Hematopoietic multipotent progenitor cell (in vitro differentiated cells): ENCODE data around the gene SLC11A2. TPM values are rescaled to one million over a fixed set of nuclear protein-coding genes. Genes with fewer than 3 reads are reported as not detected.
"Not testable (repeated sequence)": the region's sequence is repeated elsewhere in the genome, so short reads cannot be mapped to it uniquely, and the experiment has no call there.

ENCODE experiments used
- DNase-seq, 3 donors: peaks; one replicate each; pipeline ENCODE4 v3.0.0-alpha.2; 2011 to 2015; ENCODE audit warnings: low read depth in 2 of 3, low spot score in 2 of 3
- total RNA-seq: library from RNA; depleted of rRNA; stranded (reverse); fragments of >200 nt; gene quantifications from one replicate; pipeline ENCODE4 v1.2.3, GENCODE V29; 2012

SLC11A2 gene
- total RNA-seq, 1 donor, result 51.4 TPM

GRCh38 chr12:50992819-50993218, 33.4 kb downstream of the SLC11A2 start:
- DNase-seq, result no peak

GRCh38 chr12:50991291-50991690, 34.9 kb downstream of the SLC11A2 start:
- no peak for DNase-seq

GRCh38 chr12:50990791-50991190, 35.4 kb downstream of the SLC11A2 start:
- no peak for DNase-seq

- DNase-seq, result no peak
Measured at GRCh38 chr12:50990147-50990727, 35.9 kb downstream of the SLC11A2 start.

GRCh38 chr12:50988871-50989270, 37.3 kb downstream of the SLC11A2 start:
- no peak for DNase-seq

GRCh38 chr12:50988051-50988450, 38.1 kb downstream of the SLC11A2 start:
- DNase-seq, result no peak

GRCh38 chr12:50986966-50987737, 39.0 kb downstream of the SLC11A2 start:
- peak in 2 of 3 donors; percentile 43 to 78 for DNase-seq

- no peak for DNase-seq
Measured at GRCh38 chr12:50985322-50985721, 40.9 kb downstream of the SLC11A2 start.

- DNase-seq, result no peak
Measured at GRCh38 chr12:50984586-50985298, 41.4 kb downstream of the SLC11A2 start.

- DNase-seq, result no peak
Measured at GRCh38 chr12:50981319-50982239, 44.6 kb downstream of the SLC11A2 start.

GRCh38 chr12:50980545-50980944, 45.6 kb downstream of the SLC11A2 start:
- DNase-seq, result no peak

GRCh38 chr12:50979369-50980052, 46.7 kb downstream of the SLC11A2 start:
- no peak for DNase-seq

- no peak for DNase-seq
Measured at GRCh38 chr12:50971946-50972345, 54.2 kb downstream of the SLC11A2 start.

GRCh38 chr12:50964432-50964831, 61.8 kb downstream of the SLC11A2 start:
- DNase-seq, result no peak

GRCh38 chr12:50961708-50962107, 64.5 kb downstream of the SLC11A2 start:
- no peak for DNase-seq

GRCh38 chr12:50960130-50960529, 66.1 kb downstream of the SLC11A2 start:
- DNase-seq, result peak in 1 of 3 donors; percentile 4

- no peak for DNase-seq
Measured at GRCh38 chr12:50955697-50956096, 70.5 kb downstream of the SLC11A2 start.

GRCh38 chr12:50955288-50955687, 70.9 kb downstream of the SLC11A2 start:
- DNase-seq, result no peak

GRCh38 chr12:50954789-50955188, 71.4 kb downstream of the SLC11A2 start:
- not testable (repeated sequence) for DNase-seq

- no peak for DNase-seq
Measured at GRCh38 chr12:50953047-50953446, 73.1 kb downstream of the SLC11A2 start.
